ENCODE results near the gene ADAM22.

- TF ChIP-seq, protein P1, sequence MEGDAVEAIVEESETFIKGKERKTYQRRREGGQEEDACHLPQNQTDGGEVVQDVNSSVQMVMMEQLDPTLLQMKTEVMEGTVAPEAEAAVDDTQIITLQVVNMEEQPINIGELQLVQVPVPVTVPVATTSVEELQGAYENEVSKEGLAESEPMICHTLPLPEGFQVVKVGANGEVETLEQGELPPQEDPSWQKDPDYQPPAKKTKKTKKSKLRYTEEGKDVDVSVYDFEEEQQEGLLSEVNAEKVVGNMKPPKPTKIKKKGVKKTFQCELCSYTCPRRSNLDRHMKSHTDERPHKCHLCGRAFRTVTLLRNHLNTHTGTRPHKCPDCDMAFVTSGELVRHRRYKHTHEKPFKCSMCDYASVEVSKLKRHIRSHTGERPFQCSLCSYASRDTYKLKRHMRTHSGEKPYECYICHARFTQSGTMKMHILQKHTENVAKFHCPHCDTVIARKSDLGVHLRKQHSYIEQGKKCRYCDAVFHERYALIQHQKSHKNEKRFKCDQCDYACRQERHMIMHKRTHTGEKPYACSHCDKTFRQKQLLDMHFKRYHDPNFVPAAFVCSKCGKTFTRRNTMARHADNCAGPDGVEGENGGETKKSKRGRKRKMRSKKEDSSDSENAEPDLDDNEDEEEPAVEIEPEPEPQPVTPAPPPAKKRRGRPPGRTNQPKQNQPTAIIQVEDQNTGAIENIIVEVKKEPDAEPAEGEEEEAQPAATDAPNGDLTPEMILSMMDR (conservative IDR thresholded peaks at IDR 0.05): no peak
- TF ChIP-seq EZH2 (IDR thresholded peaks at IDR 0.05; ENCODE audit: low read depth): no peak
Observed at GRCh38 chr7:88117325-88117724, 183.3 kb downstream of the ADAM22 start.
